A549 (cell line): ENCODE data around the gene PPP2R5A. TPM values are rescaled to one million over a fixed set of nuclear protein-coding genes. Genes with fewer than 3 reads are reported as not detected.

ENCODE experiments used
- ATAC-seq, 2 experiments: fragments of 200-7000 bp in 1 of 2; fragments of >200 bp in 1 of 2; cut with Nextera tagmentation in 1 of 2; cut with Tn5 transposase in 1 of 2; 3 replicates each; pipeline versions ENCODE4 v1.8.0 to v1.9.1; 2018 to 2020; ENCODE audit warnings: mild to moderate bottlenecking in 1 of 2, moderate library complexity in 1 of 2
- CTCF ChIA-PET: fragments of 300-600 bp; sonication (Branson Sonifier 250); formaldehyde crosslinking; extraction: SDS; loops from one replicate; lab custom pipeline; 2021; ENCODE audit warnings: antibody characterized with exemption, inconsistent platforms; lab: Yijun Ruan, JAX
- POLR2A ChIA-PET: fragments of 350-600 bp; formaldehyde crosslinking; extraction: SDS; loops from one replicate; lab custom pipeline; 2021; ENCODE audit warnings: antibody characterized with exemption, inconsistent platforms; lab: Yijun Ruan, JAX
- DNase-seq, 2 experiments: peaks; one replicate each; pipeline versions ENCODE4 v3.0.0 to v3.0.0-alpha.2; 2011 to 2016; ENCODE audit warnings: low read depth in 1 of 2, low spot score in 1 of 2
- FAIRE-seq: peaks from 2 replicates; lab custom pipeline; 2011; peaks lifted over from hg19 to GRCh38; lab: Jason Lieb, UNC
- H3K27ac ChIP-seq, 2 experiments: fragments of >200 bp; sonication (Bioruptor Twin); formaldehyde crosslinking; 3 replicates each; pipeline ENCODE4 v1.5.1; 2016 to 2017
- H3K4me1 ChIP-seq: fragments of >200 bp; sonication (Bioruptor Twin); formaldehyde crosslinking; 3 replicates; pipeline ENCODE4 v1.6.1; 2016
- H3K4me2 ChIP-seq: fragments of >200 bp; sonication (Bioruptor Twin); formaldehyde crosslinking; 3 replicates; pipeline ENCODE4 v1.6.1; 2016
- H3K4me3 ChIP-seq: fragments of >200 bp; sonication (Bioruptor Twin); formaldehyde crosslinking; 3 replicates; pipeline ENCODE4 v1.5.1; 2016
- H3K9me3 ChIP-seq: fragments of >200 bp; sonication (Bioruptor Twin); formaldehyde crosslinking; 3 replicates; pipeline ENCODE4 v1.6.1; 2016
- BCL3 ChIP-seq: fragments of >200 bp; sonication (Bioruptor Twin); formaldehyde crosslinking; IDR thresholded peaks from 3 replicates; pipeline ENCODE4 v1.6.1; 2016
- CBX2 ChIP-seq: fragments of 200-600 bp; sonication (generic); IDR thresholded peaks from 2 replicates; pipeline ENCODE4 v1.6.1; 2016; ENCODE audit warnings: low read depth, mild to moderate bottlenecking, borderline replicate concordance
- E2F6 ChIP-seq: IDR thresholded peaks from 2 replicates; pipeline ENCODE4 v1.6.1; 2012; ENCODE audit warnings: low read depth, borderline replicate concordance
- EHMT2 ChIP-seq: fragments of 200-600 bp; sonication (generic); IDR thresholded peaks from 2 replicates; pipeline ENCODE4 v1.6.1; 2016; ENCODE audit warnings: antibody characterized with exemption, low read depth, mild to moderate bottlenecking, moderate library complexity
- ELK1 ChIP-seq: fragments of 150-350 bp; IDR thresholded peaks from 2 replicates; pipeline ENCODE4 v1.6.1; 2014; ENCODE audit warnings: low read depth, mild to moderate bottlenecking, low read length
- EP300 ChIP-seq, 2 experiments: fragments of >200 bp; sonication (Bioruptor Twin); formaldehyde crosslinking; IDR thresholded peaks; 2 replicates in 1 of 2; 3 replicates in 1 of 2; pipeline ENCODE4 v1.6.1; 2016 to 2017
- ESRRA ChIP-seq: fragments of 150-350 bp; IDR thresholded peaks from 2 replicates; pipeline ENCODE4 v1.6.1; 2014; ENCODE audit warnings: mild to moderate bottlenecking, low read length, borderline replicate concordance
- FOSB ChIP-seq: fragments of 250-450 bp; sonication (Bioruptor Pico); IDR thresholded peaks from 2 replicates; pipeline ENCODE4 v1.5.0; 2020; ENCODE audit warnings: mild to moderate bottlenecking, moderate library complexity
- FOXS1 ChIP-seq: fragments of 250-450 bp; sonication (Bioruptor Pico); IDR thresholded peaks from 2 replicates; pipeline ENCODE4 v1.5.0; 2020; ENCODE audit warnings: mild to moderate bottlenecking, moderate library complexity
- GATA3 ChIP-seq: IDR thresholded peaks from 2 replicates; pipeline ENCODE4 v1.6.1; 2012; ENCODE audit warnings: borderline replicate concordance
- HEYL ChIP-seq: fragments of 250-450 bp; sonication (Bioruptor Pico); IDR thresholded peaks from 2 replicates; pipeline ENCODE4 v1.8.0; 2021; ENCODE audit warnings: mild to moderate bottlenecking, moderate library complexity
- HMGXB4 ChIP-seq: fragments of 250-450 bp; sonication (Bioruptor Pico); IDR thresholded peaks from 2 replicates; pipeline ENCODE4 v1.5.0; 2021; ENCODE audit warnings: mild to moderate bottlenecking, moderate library complexity, borderline replicate concordance
- HOXB13 ChIP-seq: fragments of 250-450 bp; sonication (Bioruptor Pico); IDR thresholded peaks from 2 replicates; pipeline ENCODE4 v1.5.0; 2020; ENCODE audit warnings: low read depth, mild to moderate bottlenecking, moderate library complexity
- KDM1A ChIP-seq: fragments of 200-600 bp; sonication (generic); IDR thresholded peaks from 2 replicates; pipeline ENCODE4 v1.6.1; 2016; ENCODE audit warnings: low read depth, mild to moderate bottlenecking
- NPAS2 ChIP-seq: fragments of 250-450 bp; sonication (Bioruptor Pico); IDR thresholded peaks from 2 replicates; pipeline ENCODE4 v1.8.0; 2022; ENCODE audit warnings: mild to moderate bottlenecking, moderate library complexity, borderline replicate concordance
- PBX3 ChIP-seq: IDR thresholded peaks from 2 replicates; pipeline ENCODE4 v1.6.1; 2012
- POLR2A ChIP-seq: IDR thresholded peaks from 2 replicates; pipeline ENCODE4 v1.6.1; 2012; ENCODE audit warnings: mild to moderate bottlenecking, low read length
- RAD21 ChIP-seq, 2 experiments: fragments of >200 bp in 1 of 2; sonication (Bioruptor Twin) in 1 of 2; formaldehyde crosslinking in 1 of 2; IDR thresholded peaks in 1 of 2; conservative IDR thresholded peaks in 1 of 2; 2 replicates in 1 of 2; 3 replicates in 1 of 2; pipeline ENCODE4 v1.6.1; 2012 to 2018; ENCODE audit warnings: inconsistent platforms in 1 of 2
- RCOR1 ChIP-seq: fragments of 150-350 bp; IDR thresholded peaks from 2 replicates; pipeline ENCODE4 v1.6.1; 2014; ENCODE audit warnings: antibody characterized with exemption, low read length, low read depth
- REST ChIP-seq: fragments of 200-600 bp; sonication (generic); IDR thresholded peaks from 2 replicates; pipeline ENCODE4 v1.6.1; 2016; ENCODE audit warnings: antibody characterized with exemption, mild to moderate bottlenecking, moderate library complexity
- SREBF2 ChIP-seq: fragments of 450-650 bp; IDR thresholded peaks from 2 replicates; pipeline ENCODE4 v1.6.1; 2014; ENCODE audit warnings: mild to moderate bottlenecking, moderate library complexity
- TFCP2L1 ChIP-seq: fragments of 250-450 bp; sonication (Bioruptor Pico); IDR thresholded peaks from 2 replicates; pipeline ENCODE4 v1.5.0; 2021; ENCODE audit warnings: mild to moderate bottlenecking
- ZNF302 ChIP-seq: fragments of 250-450 bp; sonication (Bioruptor Pico); IDR thresholded peaks from 2 replicates; pipeline ENCODE4 v1.9.0; 2021; ENCODE audit warnings: inconsistent platforms, mild to moderate bottlenecking, moderate library complexity
- whole genome bisulfite sequencing: methylation state at CpG from one replicate; pipeline ENCODE4 v1.1.6; 2017; ENCODE audit errors: missing lambda C conversion rate; 5-methylcytosine and 5-hydroxymethylcytosine counted together
- polyA plus RNA-seq, 4 experiments: library from polyadenylated mRNA; depleted of rRNA in 3 of 4; stranded (reverse); fragments of >200 nt; fragmentation: RNase III in 1 of 4; extraction: RNeasy Plus Mini Kit Qiagen cat#74134 plus additional on column Dnase treatment in 1 of 4; gene quantifications; 2 replicates in 3 of 4; 3 replicates in 1 of 4; pipeline ENCODE4 v1.2.3, GENCODE V29; 2011 to 2017

Gene PPP2R5A
- polyA plus RNA-seq, 2 of the 4 experiments (the other 2 are of a cell fraction), result 14.9 to 37.6 TPM

GRCh38 chr1:212309967-212310366, 24.8 kb downstream of the PPP2R5A start:
- Histone ChIP-seq H3K4me3 (no peak overlapping the region), H3K4me1 (peaks cover 9% of the 10 kb centered on the region; the same call in 1 of the 3 replicates), H3K4me2 (no peak overlapping the region), H3K27ac (no peak overlapping the region), H3K9me3 (no peaks in the 10 kb centered on the region)
- ATAC-seq, result no peak
- no peak for TF ChIP-seq PBX3
- TF ChIP-seq EP300 (IDR thresholded peaks at IDR 0.05), result no peak
- no peak for TF ChIP-seq GATA3
- no peak for TF ChIP-seq HEYL
- no peak for TF ChIP-seq EHMT2
- no peak for TF ChIP-seq TFCP2L1
- no peak for TF ChIP-seq ZNF302
- TF ChIP-seq REST, result no peak
- TF ChIP-seq KDM1A, result no peak
- no peak for TF ChIP-seq ESRRA
- no peak for TF ChIP-seq RCOR1
- TF ChIP-seq HOXB13 (CRISPR knock-in tag), result no peak
- no peak for TF ChIP-seq SREBF2
- TF ChIP-seq RAD21 (conservative IDR thresholded peaks at IDR 0.05 in 1 of 2, IDR thresholded peaks at IDR 0.05 in 1 of 2), result no peak
- TF ChIP-seq FOSB (CRISPR knock-in tag), result no peak
- TF ChIP-seq NPAS2, result no peak
- ChIA-PET CTCF (interaction anchor here (0.6 to 4.3 kb wide), 4 partner anchors 38 to 248 kb away, joined by 3 to 24 read pairs (median 8); no protein-coding TSS in a partner anchor), POLR2A (no interaction called here)
- no peak for DNase-seq
- FAIRE-seq, result no peak

GRCh38 chr1:212310383-212310782, 25.2 kb downstream of the PPP2R5A start:
- no peak overlapping the region for H3K27ac ChIP-seq
- CTCF ChIA-PET, result interaction anchor here (1.6 to 4.3 kb wide), 3 partner anchors 58 to 248 kb away, joined by 5 to 24 read pairs (median 10); no protein-coding TSS in a partner anchor
- 81% methylated on average over 3 of the region's 3 CpGs for WGBS

More at GRCh38 chr1:212310383-212310782, 25.2 kb downstream of the PPP2R5A start:
- no peak overlapping the region for H3K4me3 ChIP-seq
- ATAC-seq (no peak), DNase-seq (no peak), FAIRE-seq (no peak)
- H3K4me1 ChIP-seq, result peaks cover 9% of the 10 kb centered on the region; the same call in 1 of the 3 replicates
- TF ChIP-seq REST, result no peak
- TF ChIP-seq ELK1, result no peak
- TF ChIP-seq BCL3, result no peak
- no peak for TF ChIP-seq POLR2A
- TF ChIP-seq CBX2, result no peak
- no peak for TF ChIP-seq FOXS1 (CRISPR knock-in tag)
- TF ChIP-seq NPAS2, result no peak
- no peak for TF ChIP-seq E2F6
- no peak for TF ChIP-seq HMGXB4
- no peak for TF ChIP-seq ESRRA
- no peak for TF ChIP-seq ZNF302
- POLR2A ChIA-PET, result no interaction called here
- H3K4me2 ChIP-seq, result no peak overlapping the region
- no peaks in the 10 kb centered on the region for H3K9me3 ChIP-seq
